Panc1 (cell line): ENCODE measurements around the gene SUMF2. TPM values are rescaled to one million over a fixed set of nuclear protein-coding genes. Genes with fewer than 3 reads are reported as not detected.

ENCODE experiments used
- ATAC-seq: fragments of 200-7000 bp; cut with Tn5 transposase; 2 replicates; pipeline ENCODE4 v1.9.1; 2020; ENCODE audit warnings: mild to moderate bottlenecking, moderate library complexity
- BruUV-seq: library from RNA; stranded (reverse); fragments of 400-500 nt; replicated peaks from 2 replicates; lab custom pipeline; 2021; lab: Mats Ljungman, UMichigan
- CTCF ChIA-PET: fragments of 300-600 bp; sonication (Branson Sonifier 250); formaldehyde crosslinking; loops from one replicate; lab custom pipeline; 2022; ENCODE audit warnings: antibody characterized with exemption; lab: Charles Lee
- POLR2A ChIA-PET: fragments of 300-600 bp; sonication (Branson Sonifier 250); formaldehyde crosslinking; loops from one replicate; lab custom pipeline; 2022; ENCODE audit warnings: antibody characterized with exemption; lab: Charles Lee
- DNase-seq: peaks from one replicate; pipeline ENCODE4 v3.0.0-alpha.2; 2010; ENCODE audit warnings: low read depth, low spot score
- H3K27ac ChIP-seq: 2 replicates; pipeline ENCODE4 v1.5.1; 2011; ENCODE audit warnings: mild to moderate bottlenecking, low read length, inconsistent platforms
- H3K27me3 ChIP-seq: fragments of 200-500 bp; sonication (Bioruptor generic); 2 replicates; pipeline ENCODE4 v1.6.0; 2014; ENCODE audit warnings: low read length, inconsistent platforms; ENCODE audit not compliant: control insufficient read depth, insufficient read depth
- H3K36me3 ChIP-seq: fragments of 200-500 bp; sonication (Bioruptor generic); 2 replicates; pipeline ENCODE4 v1.5.1; 2014; ENCODE audit warnings: inconsistent platforms, mild to moderate bottlenecking, low read length, moderate library complexity; ENCODE audit not compliant: control insufficient read depth, insufficient read depth
- H3K4me1 ChIP-seq: 2 replicates; pipeline ENCODE4 v1.5.1; 2011; ENCODE audit warnings: inconsistent platforms, mild to moderate bottlenecking, low read length, moderate library complexity; ENCODE audit not compliant: control insufficient read depth, insufficient read depth
- H3K4me3 ChIP-seq, 2 experiments: 2 replicates each; pipeline ENCODE4 v1.5.1; 2011 to 2012; ENCODE audit warnings: low read depth in 2 of 2, low read length in 2 of 2, mild to moderate bottlenecking in 2 of 2, inconsistent platforms in 1 of 2, moderate library complexity in 1 of 2
- H3K9me3 ChIP-seq: fragments of 200-500 bp; sonication (Bioruptor generic); 2 replicates; pipeline ENCODE4 v1.5.1; 2014; ENCODE audit warnings: low read depth, mild to moderate bottlenecking, inconsistent platforms, low read length, moderate library complexity; ENCODE audit not compliant: control insufficient read depth, insufficient read depth
- CTCF ChIP-seq: fragments of 450-650 bp; IDR thresholded peaks from 2 replicates; pipeline ENCODE4 v1.5.1; 2017; ENCODE audit warnings: mild to moderate bottlenecking
- POLR2AphosphoS5 ChIP-seq: IDR thresholded peaks from 2 replicates; pipeline ENCODE4 v1.6.1; 2012; ENCODE audit warnings: mild to moderate bottlenecking, low read depth, low read length, moderate library complexity
- REST ChIP-seq, 2 experiments: IDR thresholded peaks; 2 replicates each; pipeline ENCODE4 v1.6.1; 2011 to 2012; ENCODE audit warnings: low read depth in 2 of 2, control low read depth in 1 of 2, low read length in 1 of 2, mild to moderate bottlenecking in 1 of 2, moderate library complexity in 1 of 2; ENCODE audit not compliant: insufficient read depth in 1 of 2
- SIN3A ChIP-seq: IDR thresholded peaks from 2 replicates; pipeline ENCODE4 v1.6.1; 2012; ENCODE audit warnings: low read depth, mild to moderate bottlenecking, low read length, moderate library complexity, borderline replicate concordance; ENCODE audit not compliant: insufficient read depth
- TCF7L2 ChIP-seq: IDR thresholded peaks from 2 replicates; pipeline ENCODE4 v1.6.1; 2011; ENCODE audit warnings: mild to moderate bottlenecking, low read depth, low read length, inconsistent platforms
- in situ Hi-C: cut with HindIII; loops from 2 replicates; pipeline ENCODE4 v1.10.0; 2016; ENCODE audit warnings: low sequenced_read_pairs, low pct_unique_long_range_greater_than_20kb
- intact Hi-C: fragments of 100-400 bp; cut with micrococcal nuclease; formaldehyde crosslinking; loops from one replicate; pipeline ENCODE4 v1.10.0; 2022; ENCODE audit not compliant: unreplicated experiment
- total RNA-seq: library from RNA; stranded (reverse); gene quantifications from one replicate; pipeline ENCODE4 v1.2.1, GENCODE V29; 2021; ENCODE audit not compliant: unreplicated experiment

Gene SUMF2
- total RNA-seq, 1 experiment from 2014 or later, result 156 TPM

- ChIA-PET CTCF (interaction anchor here (0.6 to 1.3 kb wide), 4 partner anchors 17 to 47 kb away, joined by 3 to 6 read pairs (median 4); no protein-coding TSS in a partner anchor), POLR2A (interaction anchor here (0.6 to 1.7 kb wide), 8 partner anchors 11 to 62 kb away, joined by 3 to 13 read pairs (median 6); partner anchors contain the start of genes CHCHD2 and SUMF2)
Observed at GRCh38 chr7:56051053-56051338, 13.1 kb upstream of the SUMF2 start.

More at GRCh38 chr7:56051053-56051338, 13.1 kb upstream of the SUMF2 start:
- DNase-seq, result no peak
- Histone ChIP-seq H3K4me3 (peak overlapping the region; percentile 93 to 95), H3K27me3 (no peaks in the 10 kb centered on the region), H3K27ac (peak overlapping the region; percentile 99), H3K9me3 (no peaks in the 10 kb centered on the region), H3K36me3 (peaks cover 34% of the 10 kb centered on the region), H3K4me1 (peaks cover 45% of the 10 kb centered on the region)
- TF ChIP-seq SIN3A, result 0 out of 2 replicates have a peak, but pooled peaks have one; percentile 78
- TF ChIP-seq REST (IDR thresholded peaks at IDR 0.05; ENCODE audit: insufficient read depth in 1 of 2, low read depth in 2 of 2, low read length in 1 of 2), result no peak
- no peak for TF ChIP-seq TCF7L2
- no peak for TF ChIP-seq CTCF
- no peak for TF ChIP-seq POLR2AphosphoS5
- ATAC-seq, result no peak; the same call in 1 of the 2 replicates
- intact Hi-C loops, result no loop called here
- in situ Hi-C loops, result no loop called here
- TSS peak; percentile 94 for BruUV-seq
